ENCODE measurements around the gene FAM76A.

- TF ChIP-seq CTCF (IDR thresholded peaks at IDR 0.05) (no peak), POLR2A (IDR thresholded peaks at IDR 0.05) (no peak), POLR2AphosphoS5 (IDR thresholded peaks at IDR 0.05) (no peak), EP300 (IDR thresholded peaks at IDR 0.05; ENCODE audit: low read depth) (no peak)
These were observed 29.5 kb downstream of the FAM76A start for GRCh38 chr1:27755286-27755685.

Measured in transverse colon (tissue), 4 donors.